ENCODE data around the gene MYBPC1. TPM values are rescaled to one million over a fixed set of nuclear protein-coding genes. Genes with fewer than 3 reads are reported as not detected.

Gene MYBPC1
- total and polyA plus RNA-seq, 9 of the 15 experiments (the other 6 are each of a cell fraction or from before 2014, with no cell fraction given) = not detected

DNA sequence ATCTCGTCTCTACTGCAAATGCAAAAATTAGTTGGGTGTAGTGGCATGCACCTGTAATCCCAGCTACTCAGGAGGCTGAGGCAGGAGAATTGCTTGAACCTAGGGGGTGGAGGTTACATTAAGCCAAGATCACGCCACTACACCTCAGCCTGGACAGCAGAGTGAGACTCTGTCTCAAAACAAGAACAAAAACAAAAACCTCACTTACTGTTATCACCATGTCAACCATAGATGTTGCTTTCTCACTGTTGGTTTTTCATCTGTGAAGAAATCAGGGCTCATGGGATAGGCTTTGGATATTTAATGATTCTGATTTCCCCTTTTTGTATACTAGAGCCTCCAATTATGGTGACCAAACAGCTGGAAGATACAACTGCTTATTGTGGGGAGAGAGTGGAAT lies 52.9 kb downstream of the MYBPC1 start:
- no peak for DNase-seq (ENCODE audit: extremely low read depth in 1 of 4, low spot score in 3 of 4)
- 0 out of 5 replicates have a peak, but pooled peaks cover 0 to under 1% of the 10 kb centered on the region in 2 experiments for H3K4me1 ChIP-seq (replicated peaks in 1 of 2; ENCODE audit: control insufficient read depth in 2 of 2, insufficient read depth in 2 of 2, low read length in 2 of 2)
- BruUV-seq (replicated peaks) = no TSS peak
- peak; percentile 23 for FAIRE-seq
- no peaks in the 10 kb centered on the region for H3K36me3 ChIP-seq (ENCODE audit: control insufficient read depth, insufficient read depth, low read length)
- intact Hi-C loops (cut with micrococcal nuclease) (no loop called here), in situ Hi-C loops (cut with MboI) (no loop called here)
- H3K27me3 ChIP-seq (ENCODE audit: control insufficient read depth in 2 of 2, insufficient read depth in 2 of 2, low read length in 2 of 2) = peaks cover 0 to under 1% of the 10 kb centered on the region in 2 experiments; a peak in 3 of 5 replicates
- H3K9me3 ChIP-seq (replicated peaks; ENCODE audit: control insufficient read depth, insufficient read depth, low read depth, low read length) = no peaks in the 10 kb centered on the region
- WGBS (ENCODE audit: insufficient coverage, low coverage, missing lambda C conversion rate) = 4% methylated on average over 2 of the region's 2 CpGs
- H4K20me1 ChIP-seq (replicated peaks; ENCODE audit: control insufficient read depth, insufficient read depth, low read length) = no peaks in the 10 kb centered on the region
- ATAC-seq = no peak
- no peaks in the 10 kb centered on the region for H3K9me1 ChIP-seq (ENCODE audit: control insufficient read depth, insufficient read depth, low read length)
- POLR2A ChIA-PET = interaction anchor here (0.9 kb wide), 1 partner anchor 19 kb away, joined by 5 read pairs; no protein-coding TSS in a partner anchor
- no peak overlapping the region for H3K9ac ChIP-seq (ENCODE audit: insufficient read depth in 1 of 2, low read depth in 2 of 2, low read length in 2 of 2)
- H3K4me2 ChIP-seq (ENCODE audit: insufficient read depth, low read length) = no peak overlapping the region
- no peak overlapping the region for H2AFZ ChIP-seq (ENCODE audit: low read depth, low read length)
- no peaks in the 10 kb centered on the region for H3K79me2 ChIP-seq (ENCODE audit: control insufficient read depth, insufficient read depth, low read length)
- H3K4me3 ChIP-seq = no peak overlapping the region
- no peak overlapping the region for H3K27ac ChIP-seq (ENCODE audit: extremely low read depth, low read depth, low read length)
- CTCF ChIA-PET (ENCODE audit: low intra/inter-chr PET ratio) = no interaction called here
- no peak for TF ChIP-seq GATAD2A (IDR thresholded peaks at IDR 0.05)
- no peak for TF ChIP-seq NFXL1 (CRISPR knock-in tag; IDR thresholded peaks at IDR 0.05)
- TF ChIP-seq ZNF12 (CRISPR knock-in tag; IDR thresholded peaks at IDR 0.05) = no peak
- no peak for TF ChIP-seq ZBTB8A (IDR thresholded peaks at IDR 0.05; ENCODE audit: partially characterized antibody)
- TF ChIP-seq, protein P1, sequence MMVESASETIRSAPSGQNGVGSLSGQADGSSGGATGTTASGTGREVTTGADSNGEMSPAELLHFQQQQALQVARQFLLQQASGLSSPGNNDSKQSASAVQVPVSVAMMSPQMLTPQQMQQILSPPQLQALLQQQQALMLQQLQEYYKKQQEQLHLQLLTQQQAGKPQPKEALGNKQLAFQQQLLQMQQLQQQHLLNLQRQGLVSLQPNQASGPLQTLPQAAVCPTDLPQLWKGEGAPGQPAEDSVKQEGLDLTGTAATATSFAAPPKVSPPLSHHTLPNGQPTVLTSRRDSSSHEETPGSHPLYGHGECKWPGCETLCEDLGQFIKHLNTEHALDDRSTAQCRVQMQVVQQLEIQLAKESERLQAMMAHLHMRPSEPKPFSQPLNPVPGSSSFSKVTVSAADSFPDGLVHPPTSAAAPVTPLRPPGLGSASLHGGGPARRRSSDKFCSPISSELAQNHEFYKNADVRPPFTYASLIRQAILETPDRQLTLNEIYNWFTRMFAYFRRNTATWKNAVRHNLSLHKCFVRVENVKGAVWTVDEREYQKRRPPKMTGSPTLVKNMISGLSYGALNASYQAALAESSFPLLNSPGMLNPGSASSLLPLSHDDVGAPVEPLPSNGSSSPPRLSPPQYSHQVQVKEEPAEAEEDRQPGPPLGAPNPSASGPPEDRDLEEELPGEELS (CRISPR knock-in tag; IDR thresholded peaks at IDR 0.05; ENCODE audit: borderline replicate concordance) = no peak
- TF ChIP-seq POLR2AphosphoS5 (IDR thresholded peaks at IDR 0.05; ENCODE audit: control insufficient read depth, insufficient read depth, low read depth, low read length) = no peak
- no peak for TF ChIP-seq NR4A1 (CRISPR knock-in tag; IDR thresholded peaks at IDR 0.05)
- no peak for TF ChIP-seq NR4A1 (tag; IDR thresholded peaks at IDR 0.05)
- no peak for TF ChIP-seq ZNF175 (CRISPR knock-in tag; IDR thresholded peaks at IDR 0.05; ENCODE audit: low read depth)
- TF ChIP-seq, protein P2, sequence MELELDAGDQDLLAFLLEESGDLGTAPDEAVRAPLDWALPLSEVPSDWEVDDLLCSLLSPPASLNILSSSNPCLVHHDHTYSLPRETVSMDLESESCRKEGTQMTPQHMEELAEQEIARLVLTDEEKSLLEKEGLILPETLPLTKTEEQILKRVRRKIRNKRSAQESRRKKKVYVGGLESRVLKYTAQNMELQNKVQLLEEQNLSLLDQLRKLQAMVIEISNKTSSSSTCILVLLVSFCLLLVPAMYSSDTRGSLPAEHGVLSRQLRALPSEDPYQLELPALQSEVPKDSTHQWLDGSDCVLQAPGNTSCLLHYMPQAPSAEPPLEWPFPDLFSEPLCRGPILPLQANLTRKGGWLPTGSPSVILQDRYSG (tag; conservative IDR thresholded peaks at IDR 0.05; ENCODE audit: low read depth) = no peak
- TF ChIP-seq, protein P3, sequence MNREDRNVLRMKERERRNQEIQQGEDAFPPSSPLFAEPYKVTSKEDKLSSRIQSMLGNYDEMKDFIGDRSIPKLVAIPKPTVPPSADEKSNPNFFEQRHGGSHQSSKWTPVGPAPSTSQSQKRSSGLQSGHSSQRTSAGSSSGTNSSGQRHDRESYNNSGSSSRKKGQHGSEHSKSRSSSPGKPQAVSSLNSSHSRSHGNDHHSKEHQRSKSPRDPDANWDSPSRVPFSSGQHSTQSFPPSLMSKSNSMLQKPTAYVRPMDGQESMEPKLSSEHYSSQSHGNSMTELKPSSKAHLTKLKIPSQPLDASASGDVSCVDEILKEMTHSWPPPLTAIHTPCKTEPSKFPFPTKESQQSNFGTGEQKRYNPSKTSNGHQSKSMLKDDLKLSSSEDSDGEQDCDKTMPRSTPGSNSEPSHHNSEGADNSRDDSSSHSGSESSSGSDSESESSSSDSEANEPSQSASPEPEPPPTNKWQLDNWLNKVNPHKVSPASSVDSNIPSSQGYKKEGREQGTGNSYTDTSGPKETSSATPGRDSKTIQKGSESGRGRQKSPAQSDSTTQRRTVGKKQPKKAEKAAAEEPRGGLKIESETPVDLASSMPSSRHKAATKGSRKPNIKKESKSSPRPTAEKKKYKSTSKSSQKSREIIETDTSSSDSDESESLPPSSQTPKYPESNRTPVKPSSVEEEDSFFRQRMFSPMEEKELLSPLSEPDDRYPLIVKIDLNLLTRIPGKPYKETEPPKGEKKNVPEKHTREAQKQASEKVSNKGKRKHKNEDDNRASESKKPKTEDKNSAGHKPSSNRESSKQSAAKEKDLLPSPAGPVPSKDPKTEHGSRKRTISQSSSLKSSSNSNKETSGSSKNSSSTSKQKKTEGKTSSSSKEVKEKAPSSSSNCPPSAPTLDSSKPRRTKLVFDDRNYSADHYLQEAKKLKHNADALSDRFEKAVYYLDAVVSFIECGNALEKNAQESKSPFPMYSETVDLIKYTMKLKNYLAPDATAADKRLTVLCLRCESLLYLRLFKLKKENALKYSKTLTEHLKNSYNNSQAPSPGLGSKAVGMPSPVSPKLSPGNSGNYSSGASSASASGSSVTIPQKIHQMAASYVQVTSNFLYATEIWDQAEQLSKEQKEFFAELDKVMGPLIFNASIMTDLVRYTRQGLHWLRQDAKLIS (CRISPR knock-in tag; IDR thresholded peaks at IDR 0.05) = no peak
- no peak for TF ChIP-seq MEIS2 (IDR thresholded peaks at IDR 0.05; ENCODE audit: partially characterized antibody)
- no peak for TF ChIP-seq TCF3 (CRISPR knock-in tag; IDR thresholded peaks at IDR 0.05)
- no peak for TF ChIP-seq MBD2 (IDR thresholded peaks at IDR 0.05; ENCODE audit: borderline replicate concordance, low read depth)
- TF ChIP-seq BRD4 (IDR thresholded peaks at IDR 0.05) = no peak
- no peak for TF ChIP-seq TCF7 (IDR thresholded peaks at IDR 0.05; ENCODE audit: borderline replicate concordance)
- no peak for TF ChIP-seq RFX5 (IDR thresholded peaks at IDR 0.05; ENCODE audit: low read depth, low read length)

Measured in K562 (cell line).